ENCODE results near the gene INAVA. TPM values are rescaled to one million over a fixed set of nuclear protein-coding genes. Genes with fewer than 3 reads are reported as not detected.

Gene INAVA
- total and polyA plus RNA-seq, 2 of the 13 experiments (the other 11 are each of a cell fraction or from before 2014, with no cell fraction given): 6.0 to 13.5 TPM

- TF ChIP-seq ZNF530 (CRISPR knock-in tag; IDR thresholded peaks at IDR 0.05; ENCODE audit: low read depth) (no peak), JARID2 (CRISPR knock-in tag; IDR thresholded peaks at IDR 0.05; ENCODE audit: insufficient replicate concordance) (no peak), POGK (CRISPR knock-in tag; conservative IDR thresholded peaks at IDR 0.05) (no peak), MYNN (CRISPR knock-in tag; IDR thresholded peaks at IDR 0.05; ENCODE audit: low read depth) (0 out of 2 replicates have a peak, but pooled peaks have one; percentile 4), TBP (CRISPR knock-in tag; IDR thresholded peaks at IDR 0.05) (no peak), CENPBD1 (CRISPR knock-in tag; IDR thresholded peaks at IDR 0.05; ENCODE audit: borderline replicate concordance, low read depth) (no peak), ZMAT3 (CRISPR knock-in tag; conservative IDR thresholded peaks at IDR 0.05) (0 out of 2 replicates have a peak, but pooled peaks have one; percentile 60), CHCHD3 (CRISPR knock-in tag; IDR thresholded peaks at IDR 0.05) (no peak), ZNF280D (CRISPR knock-in tag; IDR thresholded peaks at IDR 0.05) (no peak), SOX5 (CRISPR knock-in tag; IDR thresholded peaks at IDR 0.05; ENCODE audit: borderline replicate concordance) (peak; percentile 57; the same call in 1 of the 2 replicates), DNMT1 (CRISPR knock-in tag; IDR thresholded peaks at IDR 0.05) (no peak), FOXP4 (CRISPR knock-in tag; IDR thresholded peaks at IDR 0.05) (peak; percentile 49; the same call in 1 of the 2 replicates), PRPF4 (IDR thresholded peaks at IDR 0.05; ENCODE audit: low read depth, low read length, poor library complexity, severe bottlenecking) (peak; percentile 61), ZNF574 (CRISPR knock-in tag; IDR thresholded peaks at IDR 0.05) (peak; percentile 46; the same call in 1 of the 2 replicates), MXD1 (CRISPR knock-in tag; IDR thresholded peaks at IDR 0.05) (peak; percentile 35; the same call in 1 of the 2 replicates), HDAC6 (IDR thresholded peaks at IDR 0.05; ENCODE audit: low read depth, low read length) (no peak)
These were observed 2.9 kb upstream of the INAVA start (continued) for GRCh38 chr1:200891774-200892157.
